MM.1S (cell line): Measurements from ENCODE around the gene REEP1.

Experiments
- DNase-seq: peaks from one replicate; pipeline ENCODE4 v3.0.0-alpha.2; 2015
- H2AFZ ChIP-seq: fragments of 300-600 bp; sonication (generic); 2 replicates; pipeline ENCODE4 v1.6.0; 2016; ENCODE audit warnings: antibody characterized with exemption, low read length
- H3F3A ChIP-seq: fragments of 300-600 bp; sonication (generic); 2 replicates; pipeline ENCODE4 v1.6.1; 2016; ENCODE audit warnings: mild to moderate bottlenecking, antibody characterized with exemption, low read length, moderate library complexity, mixed read lengths; ENCODE audit not compliant: insufficient read depth
- H3K27ac ChIP-seq: fragments of 300-600 bp; sonication (generic); 2 replicates; pipeline ENCODE4 v1.5.1; 2016; ENCODE audit warnings: mild to moderate bottlenecking, low read length
- H3K27me3 ChIP-seq: fragments of 300-600 bp; sonication (generic); replicated peaks from 2 replicates; pipeline ENCODE4 v1.6.0; 2016; ENCODE audit warnings: low read length; ENCODE audit not compliant: insufficient read depth
- H3K36me3 ChIP-seq: fragments of 300-600 bp; sonication (generic); replicated peaks from 2 replicates; pipeline ENCODE4 v1.6.1; 2016; ENCODE audit warnings: mild to moderate bottlenecking, low read length, mixed read lengths; ENCODE audit not compliant: insufficient read depth
- H3K4me1 ChIP-seq: fragments of 300-600 bp; sonication (generic); 2 replicates; pipeline ENCODE4 v1.6.1; 2016; ENCODE audit warnings: low read length, mixed read lengths
- H3K4me2 ChIP-seq: fragments of 300-600 bp; sonication (generic); 2 replicates; pipeline ENCODE4 v1.6.0; 2016; ENCODE audit warnings: low read depth, low read length
- H3K4me3 ChIP-seq: fragments of 300-600 bp; sonication (generic); 2 replicates; pipeline ENCODE4 v1.5.1; 2016; ENCODE audit warnings: low read length, mixed read lengths
- H3K79me2 ChIP-seq: fragments of 300-600 bp; sonication (generic); 2 replicates; pipeline ENCODE4 v1.6.1; 2016; ENCODE audit warnings: mixed run types, low read length, mixed read lengths
- H3K9ac ChIP-seq: fragments of 300-600 bp; sonication (generic); 2 replicates; pipeline ENCODE4 v1.6.1; 2016; ENCODE audit warnings: low read length, mixed read lengths
- H3K9me2 ChIP-seq: fragments of 300-600 bp; sonication (generic); replicated peaks from 2 replicates; pipeline ENCODE4 v1.6.1; 2016; ENCODE audit warnings: mild to moderate bottlenecking, low read length, mixed read lengths; ENCODE audit not compliant: insufficient read depth
- H3K9me3 ChIP-seq: fragments of 300-600 bp; sonication (generic); replicated peaks from 2 replicates; pipeline ENCODE4 v1.6.1; 2016; ENCODE audit warnings: mild to moderate bottlenecking, low read length, mixed read lengths; ENCODE audit not compliant: insufficient read depth
- H4K20me1 ChIP-seq: fragments of 300-600 bp; sonication (generic); 2 replicates; pipeline ENCODE4 v1.6.1; 2016; ENCODE audit warnings: mild to moderate bottlenecking, low read length, moderate library complexity, mixed read lengths; ENCODE audit not compliant: insufficient read depth
- EZH2 ChIP-seq: fragments of 300-600 bp; sonication (generic); optimal IDR thresholded peaks from 2 replicates; pipeline ENCODE3; 2017; ENCODE audit warnings: low read depth, mild to moderate bottlenecking, antibody characterized with exemption, low read length, mixed read lengths
- EZH2phosphoT487 ChIP-seq: fragments of 300-600 bp; sonication (generic); IDR thresholded peaks from 2 replicates; pipeline ENCODE4 v1.6.1; 2018; ENCODE audit warnings: antibody characterized with exemption, low read length
- TF ChIP-seq, protein P1 (sequence below): fragments of 300-600 bp; sonication (generic); IDR thresholded peaks from 2 replicates; pipeline ENCODE4 v1.5.1; 2016; ENCODE audit warnings: antibody characterized with exemption, low read length, mixed read lengths

The REEP1 gene

DNA sequence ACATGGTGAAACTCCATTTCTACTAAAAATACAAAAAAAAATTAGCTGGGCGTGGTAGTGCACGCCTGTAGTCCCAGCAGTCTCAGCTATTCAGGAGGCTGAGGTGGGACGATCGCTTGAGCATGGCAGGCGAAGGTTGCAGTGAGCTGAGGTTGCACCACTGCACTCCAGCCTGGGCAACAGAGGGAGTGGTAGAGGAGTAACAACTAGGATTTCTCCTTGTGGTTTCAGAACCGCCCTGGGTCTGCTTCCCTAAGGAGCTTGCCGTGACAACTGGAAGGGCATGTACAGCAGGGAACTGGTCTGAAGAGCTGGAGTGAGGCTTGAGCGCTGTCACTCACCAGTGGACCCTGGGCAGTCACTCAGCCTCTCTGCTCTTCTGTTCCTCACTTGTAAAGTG lies 29.1 kb downstream of the REEP1 start:
- Histone ChIP-seq H3K9me2 (no peaks in the 10 kb centered on the region), H4K20me1 (no peaks in the 10 kb centered on the region), H2AFZ (no peak overlapping the region), H3K4me2 (no peak overlapping the region), H3K27ac (no peak overlapping the region), H3F3A (no peaks in the 10 kb centered on the region), H3K79me2 (peaks cover 3% of the 10 kb centered on the region; the same call in 1 of the 2 replicates), H3K27me3 (no peaks in the 10 kb centered on the region), H3K4me3 (no peak overlapping the region), H3K4me1 (no peaks in the 10 kb centered on the region), H3K36me3 (no peaks in the 10 kb centered on the region), H3K9me3 (no peaks in the 10 kb centered on the region), H3K9ac (no peak overlapping the region)
- no peak for TF ChIP-seq EZH2phosphoT487
- DNase-seq, result no peak

DNA sequence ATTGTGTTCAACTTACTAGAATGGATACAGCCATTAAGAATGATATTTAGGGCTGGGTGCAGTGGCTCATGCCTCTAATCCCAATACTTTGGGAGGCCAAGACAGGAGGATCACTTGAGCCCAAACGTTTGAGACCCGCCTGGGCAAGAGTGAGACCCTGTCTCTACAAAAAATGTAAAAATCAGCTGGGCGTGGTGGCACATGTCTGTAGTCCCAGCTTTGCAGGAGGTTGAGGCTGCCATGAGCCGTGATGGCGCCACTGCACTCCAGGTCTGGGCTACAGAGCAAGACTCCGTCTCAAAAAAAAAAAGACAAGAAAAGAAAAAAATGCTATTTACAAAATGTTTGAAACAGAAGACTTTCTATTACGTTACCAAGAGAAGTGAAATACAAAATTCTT lies 30.0 kb downstream of the REEP1 start:
- H2AFZ ChIP-seq, result no peak overlapping the region
- H3K79me2 ChIP-seq, result peaks cover 3% of the 10 kb centered on the region; the same call in 1 of the 2 replicates
- H3K4me3 ChIP-seq, result no peak overlapping the region
- no peaks in the 10 kb centered on the region for H3K27me3 ChIP-seq
- H3K9me2 ChIP-seq, result no peaks in the 10 kb centered on the region
- H3K9me3 ChIP-seq, result no peaks in the 10 kb centered on the region
- no peak overlapping the region for H3K27ac ChIP-seq
- TF ChIP-seq EZH2phosphoT487 (no peak), EZH2 (no peak)
- TF ChIP-seq, protein P1, sequence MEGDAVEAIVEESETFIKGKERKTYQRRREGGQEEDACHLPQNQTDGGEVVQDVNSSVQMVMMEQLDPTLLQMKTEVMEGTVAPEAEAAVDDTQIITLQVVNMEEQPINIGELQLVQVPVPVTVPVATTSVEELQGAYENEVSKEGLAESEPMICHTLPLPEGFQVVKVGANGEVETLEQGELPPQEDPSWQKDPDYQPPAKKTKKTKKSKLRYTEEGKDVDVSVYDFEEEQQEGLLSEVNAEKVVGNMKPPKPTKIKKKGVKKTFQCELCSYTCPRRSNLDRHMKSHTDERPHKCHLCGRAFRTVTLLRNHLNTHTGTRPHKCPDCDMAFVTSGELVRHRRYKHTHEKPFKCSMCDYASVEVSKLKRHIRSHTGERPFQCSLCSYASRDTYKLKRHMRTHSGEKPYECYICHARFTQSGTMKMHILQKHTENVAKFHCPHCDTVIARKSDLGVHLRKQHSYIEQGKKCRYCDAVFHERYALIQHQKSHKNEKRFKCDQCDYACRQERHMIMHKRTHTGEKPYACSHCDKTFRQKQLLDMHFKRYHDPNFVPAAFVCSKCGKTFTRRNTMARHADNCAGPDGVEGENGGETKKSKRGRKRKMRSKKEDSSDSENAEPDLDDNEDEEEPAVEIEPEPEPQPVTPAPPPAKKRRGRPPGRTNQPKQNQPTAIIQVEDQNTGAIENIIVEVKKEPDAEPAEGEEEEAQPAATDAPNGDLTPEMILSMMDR, result no peak
- H4K20me1 ChIP-seq, result no peaks in the 10 kb centered on the region
- no peak for DNase-seq
- H3K4me2 ChIP-seq, result no peak overlapping the region
- no peaks in the 10 kb centered on the region for H3K4me1 ChIP-seq
- H3K9ac ChIP-seq, result no peak overlapping the region
- no peaks in the 10 kb centered on the region for H3K36me3 ChIP-seq
- H3F3A ChIP-seq, result no peaks in the 10 kb centered on the region

DNA sequence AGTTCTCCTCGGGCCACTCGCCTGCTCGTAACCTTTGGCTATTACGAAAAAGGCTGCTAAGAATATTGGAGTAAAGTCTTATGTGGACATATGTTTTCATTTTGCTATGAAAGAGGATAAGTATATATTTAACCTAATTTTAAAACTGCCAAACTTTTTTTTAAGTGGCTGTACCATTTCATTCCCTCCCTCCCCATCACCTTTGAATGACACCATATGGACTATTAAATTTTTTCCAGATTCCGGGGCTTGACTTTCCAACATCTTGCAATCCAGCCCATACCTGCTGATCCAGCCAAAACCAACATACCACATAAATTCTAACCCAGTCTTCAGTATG lies 31.5 kb downstream of the REEP1 start:
- no peaks in the 10 kb centered on the region for H3K9me2 ChIP-seq
- H3K27ac ChIP-seq, result no peak overlapping the region
- H3K4me3 ChIP-seq, result no peak overlapping the region
- H3K9ac ChIP-seq, result no peak overlapping the region
- H3K27me3 ChIP-seq, result no peaks in the 10 kb centered on the region
- no peaks in the 10 kb centered on the region for H3F3A ChIP-seq
- H3K4me2 ChIP-seq, result no peak overlapping the region
- no peak overlapping the region for H2AFZ ChIP-seq
- no peak for DNase-seq
- no peak for TF ChIP-seq EZH2
- TF ChIP-seq EZH2phosphoT487, result no peak
- TF ChIP-seq, protein P1, result no peak
- no peaks in the 10 kb centered on the region for H3K9me3 ChIP-seq
- H3K36me3 ChIP-seq, result no peaks in the 10 kb centered on the region
- no peaks in the 10 kb centered on the region for H4K20me1 ChIP-seq
- peaks cover 3% of the 10 kb centered on the region; the same call in 1 of the 2 replicates for H3K79me2 ChIP-seq
- H3K4me1 ChIP-seq, result no peaks in the 10 kb centered on the region

DNA sequence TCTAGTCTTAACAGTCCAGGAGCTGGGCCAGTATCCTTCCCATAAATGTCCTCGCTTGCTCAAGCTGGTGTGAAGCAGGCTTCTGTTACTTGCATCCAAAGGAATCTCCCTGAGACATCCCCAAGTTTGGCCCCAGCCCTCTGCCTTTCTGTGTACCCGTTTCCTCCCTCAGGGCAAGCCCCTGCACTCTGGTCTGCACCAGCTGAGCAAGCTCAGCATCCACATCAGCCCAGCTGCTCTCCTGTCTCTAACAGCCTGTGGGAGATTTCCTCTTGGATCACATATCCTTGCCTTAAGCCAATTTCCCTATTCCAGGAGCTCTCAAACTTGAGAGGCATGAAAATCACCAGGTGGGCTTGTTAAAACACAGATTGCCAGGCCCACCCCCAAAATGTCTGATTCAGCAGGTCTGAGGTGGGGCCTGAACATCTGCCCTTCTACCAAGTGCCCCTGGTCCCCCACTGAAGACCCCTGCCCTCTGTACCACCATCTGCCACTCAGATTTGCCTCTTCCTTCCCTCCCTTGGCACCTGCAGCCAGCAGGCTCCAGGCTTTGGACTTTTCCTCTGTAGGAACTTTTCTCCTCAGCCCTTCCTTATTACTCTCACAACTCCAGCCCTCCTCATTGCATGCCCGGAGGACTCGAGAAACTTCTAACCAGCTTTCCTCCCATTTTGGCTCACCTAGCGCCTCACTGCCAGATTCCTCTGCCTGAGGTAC lies 32.1 kb downstream of the REEP1 start:
- Histone ChIP-seq H3K27me3 (no peaks in the 10 kb centered on the region), H3K27ac (no peak overlapping the region), H2AFZ (no peak overlapping the region), H3K4me1 (no peaks in the 10 kb centered on the region), H3K9ac (no peak overlapping the region), H3F3A (no peaks in the 10 kb centered on the region), H3K9me3 (no peaks in the 10 kb centered on the region), H3K4me2 (no peak overlapping the region), H3K36me3 (no peaks in the 10 kb centered on the region), H4K20me1 (no peaks in the 10 kb centered on the region), H3K4me3 (no peak overlapping the region), H3K79me2 (peaks cover 3% of the 10 kb centered on the region; the same call in 1 of the 2 replicates), H3K9me2 (no peaks in the 10 kb centered on the region)
- TF ChIP-seq EZH2, result no peak
- no peak for TF ChIP-seq EZH2phosphoT487
- TF ChIP-seq, protein P1, result no peak
- DNase-seq, result no peak
